K562 (cell line): ENCODE results near the gene WDR83. TPM values are rescaled to one million over a fixed set of nuclear protein-coding genes. Genes with fewer than 3 reads are reported as not detected.

Source experiments
- CHCHD3 ChIP-seq: fragments of 250-450 bp; sonication (Bioruptor Pico); IDR thresholded peaks from 2 replicates; pipeline ENCODE4 v2.1.2; 2022; ENCODE audit warnings: mild to moderate bottlenecking
- CHD2 ChIP-seq: IDR thresholded peaks from 2 replicates; pipeline ENCODE4 v1.6.1; 2011; ENCODE audit warnings: low read depth, low read length
- FOXK2 ChIP-seq, 2 experiments: fragments of 450-650 bp; IDR thresholded peaks in 1 of 2; conservative IDR thresholded peaks in 1 of 2; 2 replicates each; pipeline ENCODE4 v1.6.1; 2016; ENCODE audit warnings: low read depth in 2 of 2, mild to moderate bottlenecking in 1 of 2
- MAX ChIP-seq: sonication (generic); formaldehyde crosslinking; IDR thresholded peaks from 2 replicates; pipeline ENCODE4 v1.9.0; 2022; ENCODE audit warnings: mild to moderate bottlenecking, missing genetic modification reagents
- NCOR1 ChIP-seq: fragments of 450-650 bp; IDR thresholded peaks from 2 replicates; pipeline ENCODE4 v1.6.1; 2016; ENCODE audit warnings: mild to moderate bottlenecking, moderate library complexity
- POLR2A ChIP-seq: fragments of 450-650 bp; conservative IDR thresholded peaks from 2 replicates; pipeline ENCODE4 v1.6.1; 2016
- RAD51 ChIP-seq: fragments of 450-650 bp; IDR thresholded peaks from 2 replicates; pipeline ENCODE4 v1.7.1; 2016; ENCODE audit warnings: low read depth, mild to moderate bottlenecking, borderline replicate concordance
- SAFB ChIP-seq: fragments of 200-400 bp; formaldehyde crosslinking; IDR thresholded peaks from 2 replicates; pipeline ENCODE4 v1.6.1; 2017; ENCODE audit warnings: low read depth, low read length, borderline replicate concordance
- SFPQ ChIP-seq: fragments of 200-400 bp; formaldehyde crosslinking; IDR thresholded peaks from 2 replicates; pipeline ENCODE4 v1.6.1; 2017; ENCODE audit warnings: mild to moderate bottlenecking, low read depth, low read length, moderate library complexity
- ZC3H11A ChIP-seq: IDR thresholded peaks from 2 replicates; pipeline ENCODE4 v1.6.1; 2012; ENCODE audit warnings: low read depth, low read length, improper control_type of control experiment
- ZZZ3 ChIP-seq: fragments of 450-650 bp; IDR thresholded peaks from 2 replicates; pipeline ENCODE4 v1.6.1; 2016; ENCODE audit warnings: antibody characterized with exemption, mild to moderate bottlenecking, moderate library complexity
- polyA plus RNA-seq, 8 experiments: library from polyadenylated mRNA; depleted of rRNA in 4 of 8; stranded (reverse) in 5 of 8; unstranded in 3 of 8; fragments of >200 nt; fragmentation: Nextera tagmentation in 2 of 8; fragmentation: Illumina TruSeq in 1 of 8; extraction: Ambion mirVana in 2 of 8; extraction: Trizol in 1 of 8; gene quantifications; 2 replicates each; pipeline versions ENCODE4 v1.2.1 to v1.2.3, GENCODE V29; 2011 to 2014; ENCODE audit warnings: inconsistent platforms in 1 of 8, missing spikeins in 1 of 8
- total RNA-seq, 7 experiments: library from RNA; depleted of rRNA in 6 of 7; stranded (reverse); fragments of >200 nt in 6 of 7; fragmentation: Illumina TruSeq in 2 of 7; extraction: Trizol in 2 of 7; gene quantifications; 2 replicates each; pipeline versions ENCODE4 v1.2.1 to v1.2.3, GENCODE V29; 2011 to 2021; ENCODE audit warnings: low replicate concordance in 1 of 7
- TF ChIP-seq, protein P1 (sequence below): fragments of 450-650 bp; IDR thresholded peaks from 2 replicates; pipeline ENCODE4 v1.6.1; 2016; ENCODE audit warnings: low read depth, mild to moderate bottlenecking, moderate library complexity
- TF ChIP-seq, protein P2 (sequence below): fragments of 250-450 bp; sonication (Bioruptor Pico); IDR thresholded peaks from 2 replicates; pipeline ENCODE4 v1.5.0; 2022; ENCODE audit warnings: mild to moderate bottlenecking
- TF ChIP-seq, protein P3 (sequence below): fragments of 250-450 bp; sonication (Bioruptor Pico); IDR thresholded peaks from 2 replicates; pipeline ENCODE4 v1.4.0; 2020
- TF ChIP-seq, protein P4 (sequence below): fragments of 450-650 bp; IDR thresholded peaks from 2 replicates; pipeline ENCODE4 v1.6.1; 2016; ENCODE audit warnings: mild to moderate bottlenecking
- TF ChIP-seq, protein P5 (sequence below): fragments of 450-650 bp; formaldehyde crosslinking; IDR thresholded peaks from 2 replicates; pipeline ENCODE4 v1.4.0; 2022; ENCODE audit warnings: missing genetic modification characterization

The WDR83 gene
- total and polyA plus RNA-seq, 9 of the 15 experiments (the other 6 are each of a cell fraction or from before 2014, with no cell fraction given) = 0.52 to 21.3 (median 4.2) TPM

DNA sequence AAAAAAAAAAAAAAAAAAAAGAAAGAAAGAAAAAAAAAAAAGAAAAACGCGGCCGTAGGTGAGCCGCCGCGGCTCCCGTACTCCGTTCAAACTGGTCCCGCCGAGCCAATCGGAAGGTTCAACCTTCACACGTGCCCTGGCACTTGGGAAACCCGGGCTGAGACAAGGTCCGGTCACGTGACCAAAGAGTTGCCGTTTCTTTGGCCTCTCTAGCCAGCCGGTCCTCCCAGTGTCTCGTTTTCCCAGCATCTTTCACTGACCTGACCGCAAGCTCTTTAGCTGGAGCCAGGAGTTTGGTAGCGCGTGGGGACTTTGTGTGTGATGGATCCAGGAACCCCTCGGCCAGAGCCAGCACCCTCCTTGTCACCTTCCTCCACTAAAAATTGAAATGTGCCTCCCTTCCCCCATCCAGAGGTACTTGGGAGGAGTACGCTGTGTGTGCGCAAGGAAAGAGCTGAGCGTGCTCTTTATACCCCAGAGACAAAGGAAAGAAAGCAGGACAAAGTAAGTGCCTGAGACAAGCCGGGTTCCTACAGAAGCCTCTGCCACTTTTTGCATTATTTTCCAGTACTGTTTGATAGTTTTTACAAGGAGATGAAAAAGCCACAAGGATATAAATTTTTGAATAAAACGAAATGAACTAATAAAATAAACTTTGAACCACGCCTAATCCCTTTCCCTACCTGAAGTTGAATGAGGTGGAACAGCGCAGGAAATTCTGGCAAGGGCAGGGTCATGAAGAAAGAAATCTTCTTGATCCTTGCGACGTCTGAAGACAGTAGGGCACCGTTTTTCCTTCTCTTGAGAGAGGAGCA lies 56.2 kb downstream of the WDR83 start (continued):
- TF ChIP-seq, protein P1, sequence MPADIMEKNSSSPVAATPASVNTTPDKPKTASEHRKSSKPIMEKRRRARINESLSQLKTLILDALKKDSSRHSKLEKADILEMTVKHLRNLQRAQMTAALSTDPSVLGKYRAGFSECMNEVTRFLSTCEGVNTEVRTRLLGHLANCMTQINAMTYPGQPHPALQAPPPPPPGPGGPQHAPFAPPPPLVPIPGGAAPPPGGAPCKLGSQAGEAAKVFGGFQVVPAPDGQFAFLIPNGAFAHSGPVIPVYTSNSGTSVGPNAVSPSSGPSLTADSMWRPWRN = peak; percentile 56; the same call in 1 of the 2 replicates
- TF ChIP-seq, protein P2, sequence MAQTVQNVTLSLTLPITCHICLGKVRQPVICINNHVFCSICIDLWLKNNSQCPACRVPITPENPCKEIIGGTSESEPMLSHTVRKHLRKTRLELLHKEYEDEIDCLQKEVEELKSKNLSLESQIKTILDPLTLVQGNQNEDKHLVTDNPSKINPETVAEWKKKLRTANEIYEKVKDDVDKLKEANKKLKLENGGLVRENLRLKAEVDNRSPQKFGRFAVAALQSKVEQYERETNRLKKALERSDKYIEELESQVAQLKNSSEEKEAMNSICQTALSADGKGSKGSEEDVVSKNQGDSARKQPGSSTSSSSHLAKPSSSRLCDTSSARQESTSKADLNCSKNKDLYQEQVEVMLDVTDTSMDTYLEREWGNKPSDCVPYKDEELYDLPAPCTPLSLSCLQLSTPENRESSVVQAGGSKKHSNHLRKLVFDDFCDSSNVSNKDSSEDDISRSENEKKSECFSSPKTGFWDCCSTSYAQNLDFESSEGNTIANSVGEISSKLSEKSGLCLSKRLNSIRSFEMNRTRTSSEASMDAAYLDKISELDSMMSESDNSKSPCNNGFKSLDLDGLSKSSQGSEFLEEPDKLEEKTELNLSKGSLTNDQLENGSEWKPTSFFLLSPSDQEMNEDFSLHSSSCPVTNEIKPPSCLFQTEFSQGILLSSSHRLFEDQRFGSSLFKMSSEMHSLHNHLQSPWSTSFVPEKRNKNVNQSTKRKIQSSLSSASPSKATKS = no peak
- TF ChIP-seq, protein P3, sequence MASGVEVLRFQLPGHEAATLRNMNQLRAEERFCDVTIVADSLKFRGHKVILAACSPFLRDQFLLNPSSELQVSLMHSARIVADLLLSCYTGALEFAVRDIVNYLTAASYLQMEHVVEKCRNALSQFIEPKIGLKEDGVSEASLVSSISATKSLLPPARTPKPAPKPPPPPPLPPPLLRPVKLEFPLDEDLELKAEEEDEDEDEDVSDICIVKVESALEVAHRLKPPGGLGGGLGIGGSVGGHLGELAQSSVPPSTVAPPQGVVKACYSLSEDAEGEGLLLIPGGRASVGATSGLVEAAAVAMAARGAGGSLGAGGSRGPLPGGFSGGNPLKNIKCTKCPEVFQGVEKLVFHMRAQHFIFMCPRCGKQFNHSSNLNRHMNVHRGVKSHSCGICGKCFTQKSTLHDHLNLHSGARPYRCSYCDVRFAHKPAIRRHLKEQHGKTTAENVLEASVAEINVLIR = peak; percentile 59; the same call in 1 of the 2 replicates
- TF ChIP-seq, protein P4, sequence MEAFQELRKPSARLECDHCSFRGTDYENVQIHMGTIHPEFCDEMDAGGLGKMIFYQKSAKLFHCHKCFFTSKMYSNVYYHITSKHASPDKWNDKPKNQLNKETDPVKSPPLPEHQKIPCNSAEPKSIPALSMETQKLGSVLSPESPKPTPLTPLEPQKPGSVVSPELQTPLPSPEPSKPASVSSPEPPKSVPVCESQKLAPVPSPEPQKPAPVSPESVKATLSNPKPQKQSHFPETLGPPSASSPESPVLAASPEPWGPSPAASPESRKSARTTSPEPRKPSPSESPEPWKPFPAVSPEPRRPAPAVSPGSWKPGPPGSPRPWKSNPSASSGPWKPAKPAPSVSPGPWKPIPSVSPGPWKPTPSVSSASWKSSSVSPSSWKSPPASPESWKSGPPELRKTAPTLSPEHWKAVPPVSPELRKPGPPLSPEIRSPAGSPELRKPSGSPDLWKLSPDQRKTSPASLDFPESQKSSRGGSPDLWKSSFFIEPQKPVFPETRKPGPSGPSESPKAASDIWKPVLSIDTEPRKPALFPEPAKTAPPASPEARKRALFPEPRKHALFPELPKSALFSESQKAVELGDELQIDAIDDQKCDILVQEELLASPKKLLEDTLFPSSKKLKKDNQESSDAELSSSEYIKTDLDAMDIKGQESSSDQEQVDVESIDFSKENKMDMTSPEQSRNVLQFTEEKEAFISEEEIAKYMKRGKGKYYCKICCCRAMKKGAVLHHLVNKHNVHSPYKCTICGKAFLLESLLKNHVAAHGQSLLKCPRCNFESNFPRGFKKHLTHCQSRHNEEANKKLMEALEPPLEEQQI = no peak
- TF ChIP-seq ZC3H11A (no peak), NCOR1 (0 out of 2 replicates have a peak, but pooled peaks have one; percentile 3), CHCHD3 (CRISPR knock-in tag) (no peak), SAFB (no peak), RAD51 (peak; percentile 100), SFPQ (no peak), MAX (CRISPR knock-in tag) (peak; percentile 86), FOXK2 (conservative IDR thresholded peaks at IDR 0.05 in 1 of 2, IDR thresholded peaks at IDR 0.05 in 1 of 2; ENCODE audit: low read depth in 2 of 2) (peak; percentile 87 to 96), POLR2A (peak; percentile 85), ZZZ3 (0 out of 2 replicates have a peak, but pooled peaks have one; percentile 15), CHD2 (0 out of 2 replicates have a peak, but pooled peaks have one; percentile 10)
- TF ChIP-seq, protein P5, sequence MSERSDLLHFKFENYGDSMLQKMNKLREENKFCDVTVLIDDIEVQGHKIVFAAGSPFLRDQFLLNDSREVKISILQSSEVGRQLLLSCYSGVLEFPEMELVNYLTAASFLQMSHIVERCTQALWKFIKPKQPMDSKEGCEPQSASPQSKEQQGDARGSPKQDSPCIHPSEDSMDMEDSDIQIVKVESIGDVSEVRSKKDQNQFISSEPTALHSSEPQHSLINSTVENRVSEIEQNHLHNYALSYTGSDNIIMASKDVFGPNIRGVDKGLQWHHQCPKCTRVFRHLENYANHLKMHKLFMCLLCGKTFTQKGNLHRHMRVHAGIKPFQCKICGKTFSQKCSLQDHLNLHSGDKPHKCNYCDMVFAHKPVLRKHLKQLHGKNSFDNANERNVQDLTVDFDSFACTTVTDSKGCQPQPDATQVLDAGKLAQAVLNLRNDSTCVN (CRISPR knock-in tag) = no peak
